GM12891 (cell line): ENCODE data around the gene GCNA.

ENCODE experiments used
- PAX5 ChIP-seq: IDR thresholded peaks from 2 replicates; pipeline ENCODE4 v1.6.1; 2011; ENCODE audit warnings: low read length, moderate library complexity, mild to moderate bottlenecking; ENCODE audit not compliant: insufficient read depth, severe bottlenecking
- POLR2A ChIP-seq: IDR thresholded peaks from 2 replicates; pipeline ENCODE4 v1.6.1; 2011; ENCODE audit warnings: low read depth, low read length, control low read depth
- POLR2AphosphoS5 ChIP-seq: IDR thresholded peaks from 2 replicates; pipeline ENCODE4 v1.6.1; 2011; ENCODE audit warnings: low read depth, low read length, control low read depth
- POU2F2 ChIP-seq: IDR thresholded peaks from 2 replicates; pipeline ENCODE4 v1.6.1; 2011; ENCODE audit warnings: low read depth, mild to moderate bottlenecking, control low read depth, low read length, moderate library complexity
- SPI1 ChIP-seq: IDR thresholded peaks from 2 replicates; pipeline ENCODE4 v1.6.1; 2011; ENCODE audit warnings: low read depth, low read length, control low read depth
- TAF1 ChIP-seq: IDR thresholded peaks from 2 replicates; pipeline ENCODE4 v1.6.1; 2011; ENCODE audit warnings: low read depth, low read length, control low read depth

DNA sequence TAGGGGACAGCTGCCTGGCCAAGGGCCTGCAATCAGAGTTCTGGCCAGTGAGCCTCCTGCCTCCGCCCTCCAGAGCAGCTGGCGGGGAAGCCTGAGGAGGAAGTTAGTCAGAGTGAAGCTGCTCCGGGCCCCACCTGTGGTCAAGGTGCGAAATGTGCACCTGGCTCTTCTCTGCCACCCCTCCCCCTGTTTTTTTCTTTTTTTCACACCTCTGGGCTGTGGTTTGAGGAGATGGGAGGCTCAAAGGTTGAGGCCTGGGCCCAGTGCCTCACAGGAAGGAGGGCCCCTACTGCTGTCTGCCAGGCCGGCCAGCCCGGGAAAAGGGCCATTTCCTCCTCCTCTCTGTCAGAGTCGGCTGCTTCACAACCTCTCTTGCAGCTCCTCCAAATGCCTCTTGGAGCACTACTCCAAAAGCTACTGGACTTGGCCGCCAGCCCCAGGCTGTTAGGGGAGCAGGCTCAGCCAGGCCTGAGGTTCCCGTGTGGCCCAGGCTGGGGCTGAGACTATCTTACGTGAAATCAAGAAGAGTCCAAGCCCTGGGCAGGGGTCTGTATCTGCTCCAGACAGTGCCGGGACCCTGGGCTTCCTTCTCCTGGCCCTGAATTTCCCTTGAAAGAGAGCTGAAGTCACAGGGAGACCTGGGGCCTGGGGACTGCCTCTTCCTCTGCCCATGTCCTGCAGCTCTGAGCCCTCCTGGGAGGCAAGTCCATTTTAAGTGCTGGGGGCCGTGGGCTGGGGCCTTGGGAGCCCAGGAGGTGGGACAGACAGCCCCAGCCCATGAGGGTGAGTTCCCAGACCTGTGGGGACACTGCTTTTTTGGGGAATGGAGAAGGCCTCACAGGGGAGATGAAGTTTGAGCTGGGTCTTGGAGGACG, 44.6 kb downstream of the GCNA start:
- TF ChIP-seq POLR2A (no peak), POU2F2 (no peak), POLR2AphosphoS5 (no peak), TAF1 (no peak), PAX5 (no peak), SPI1 (0 out of 2 replicates have a peak, but pooled peaks have one; percentile 6)
